Esophagus squamous epithelium (tissue), 4 donors: ENCODE results near the gene RABAC1.

Experiments
- CTCF ChIP-seq, 6 experiments: fragments of 450-650 bp in 4 of 6; fragments of 200-600 bp in 2 of 6; sonication (generic) in 2 of 6; IDR thresholded peaks; one replicate each; pipeline ENCODE4 v1.5.1; 2016 to 2019; ENCODE audit warnings: antibody characterized with exemption in 6 of 6, mild to moderate bottlenecking in 4 of 6, moderate library complexity in 4 of 6
- POLR2A ChIP-seq, 4 donors: fragments of 450-650 bp; IDR thresholded peaks; one replicate each; pipeline ENCODE4 v1.6.1; 2017; ENCODE audit warnings: antibody characterized with exemption in 4 of 4, mild to moderate bottlenecking in 4 of 4, moderate library complexity in 3 of 4

- TF ChIP-seq CTCF (IDR thresholded peaks at IDR 0.05) (no peak), POLR2A (IDR thresholded peaks at IDR 0.05) (no peak)
Measured at GRCh38 chr19:41993612-41994483, 34.7 kb upstream of the RABAC1 start, which contains the start of gene ATP1A3.
